Inferior parietal cortex (tissue), 1 donor: ENCODE data around the gene ZNF750.

Experiments
- DNase-seq: peaks from one replicate; pipeline ENCODE4 v3.0.0-alpha.2; 2016; ENCODE audit errors: extremely low spot score

The ZNF750 gene

GRCh38 chr17:82859431-82860403 is 19.9 kb upstream of the ZNF750 start:
- no peak for DNase-seq

- no peak for DNase-seq
Measured at GRCh38 chr17:82858376-82859126, 18.7 kb upstream of the ZNF750 start.

GRCh38 chr17:82856361-82856760 is 16.5 kb upstream of the ZNF750 start:
- DNase-seq = no peak

- no peak for DNase-seq
Measured at GRCh38 chr17:82854226-82854625, 14.4 kb upstream of the ZNF750 start.

GRCh38 chr17:82851381-82851780 is 11.6 kb upstream of the ZNF750 start:
- no peak for DNase-seq

- DNase-seq = no peak
Measured at GRCh38 chr17:82849076-82849945, 9.5 kb upstream of the ZNF750 start.

GRCh38 chr17:82848022-82848592 is 8.3 kb upstream of the ZNF750 start:
- DNase-seq = no peak

GRCh38 chr17:82846061-82846691 is 6.4 kb upstream of the ZNF750 start:
- no peak for DNase-seq

- no peak for DNase-seq
Measured at GRCh38 chr17:82845163-82845807, 5.5 kb upstream of the ZNF750 start.

GRCh38 chr17:82844796-82845162 is 5.0 kb upstream of the ZNF750 start:
- no peak for DNase-seq

- no peak for DNase-seq
Measured at GRCh38 chr17:82843904-82844680, 4.3 kb upstream of the ZNF750 start.

GRCh38 chr17:82841921-82842596 is 2.2 kb upstream of the ZNF750 start:
- DNase-seq = no peak

GRCh38 chr17:82840431-82840831 is 609 bp upstream of the ZNF750 start:
- DNase-seq = no peak

- DNase-seq = no peak
Measured at GRCh38 chr17:82838386-82839063, 1.3 kb downstream of the ZNF750 start.

- DNase-seq = no peak
Measured at GRCh38 chr17:82837586-82838320, 2.1 kb downstream of the ZNF750 start.

- DNase-seq = no peak
Measured at GRCh38 chr17:82836823-82837357, 2.9 kb downstream of the ZNF750 start.

- no peak for DNase-seq
Measured at GRCh38 chr17:82835766-82836512, 3.9 kb downstream of the ZNF750 start.
